ENCODE measurements around the gene SASH1. TPM values are rescaled to one million over a fixed set of nuclear protein-coding genes. Genes with fewer than 3 reads are reported as not detected.
A peak's percentile ranks its signal among the peaks of the same experiment; 100 is the strongest.

Gene SASH1
- total and polyA plus RNA-seq, 11 donors = 10.7 to 47.5 (median 28.2) TPM

DNA sequence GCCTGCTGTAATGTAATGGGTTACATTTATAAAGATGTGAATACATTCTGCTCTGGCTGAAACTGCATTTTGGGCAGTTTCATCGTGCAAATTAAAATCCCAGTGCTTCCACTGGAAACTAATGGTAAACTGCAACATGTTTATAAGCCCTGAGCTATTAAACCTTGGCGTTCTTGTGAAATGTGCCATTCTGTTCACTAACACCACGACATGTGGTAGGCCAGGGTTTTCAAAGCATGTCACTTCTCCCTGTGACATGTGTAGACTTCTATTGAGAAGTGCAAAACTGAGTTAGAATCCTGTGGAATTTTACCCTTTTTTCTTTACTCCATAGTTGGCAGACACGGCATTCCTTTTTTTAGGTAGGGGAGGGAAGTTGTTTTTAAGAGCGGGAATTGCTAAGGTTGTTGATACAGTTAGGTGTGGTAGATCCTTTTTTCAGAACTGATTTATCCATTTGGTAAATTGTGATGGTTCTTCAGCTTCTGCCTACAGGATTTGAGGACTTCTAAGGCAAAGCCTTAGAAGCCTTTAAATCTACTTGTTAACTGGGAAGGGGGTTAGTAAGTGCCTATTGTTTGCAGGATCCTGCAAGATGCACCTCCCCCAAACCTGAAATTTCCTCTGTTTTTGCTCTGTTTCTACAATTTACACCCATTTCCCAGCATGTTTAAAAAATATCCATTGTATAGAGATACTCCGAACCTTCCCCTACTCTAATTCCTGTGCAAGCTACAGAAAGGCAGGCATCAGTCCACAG lies 4.2 kb downstream of the SASH1 start:
- intact Hi-C loops (cut with DNase I) = loop anchor here in 7 of 10 donors (10.0 kb wide), 3 partner anchors 48 to 118 kb away; no protein-coding TSS in a partner anchor
- TF ChIP-seq POLR2A (IDR thresholded peaks at IDR 0.05) (no peak), CTCF (IDR thresholded peaks at IDR 0.05) (no peak)
- no peaks in the 10 kb centered on the region for H3K9me3 ChIP-seq
- H3K27me3 ChIP-seq = no peaks in the 10 kb centered on the region
- DNase-seq (no peak), ATAC-seq (no peak)
- H3K4me1 ChIP-seq = peaks cover 0 to 61% (median 27%) of the 10 kb centered on the region in 12 donors
- peak overlapping the region in 8 of 12 donors; percentile 12 to 95 (median 34) for H3K27ac ChIP-seq
- 46 to 69% (median 55%) methylated on average over 6 of the region's 6 CpGs for WGBS, 4 donors
- peak overlapping the region in 1 of 12 donors; percentile 13 for H3K4me3 ChIP-seq
- peaks cover 0 to 4% (median 0%) of the 10 kb centered on the region in 9 donors for H3K36me3 ChIP-seq

GRCh38 chr6:148347441-148348054 lies 4.9 kb downstream of the SASH1 start:
- WGBS, 4 donors = 51 to 81% (median 54%) methylated on average over 4 of the region's 4 CpGs
- Histone ChIP-seq H3K4me1 (peaks cover 0 to 59% (median 26%) of the 10 kb centered on the region in 12 donors), H3K4me3 (no peak overlapping the region), H3K36me3 (peaks cover 0 to 4% (median 0%) of the 10 kb centered on the region in 9 donors), H3K27me3 (no peaks in the 10 kb centered on the region), H3K27ac (peak overlapping the region in 5 of 12 donors; percentile 12 to 95 (median 14)), H3K9me3 (no peaks in the 10 kb centered on the region)
- intact Hi-C loops (cut with DNase I) = loop anchor here in 7 of 10 donors (10.0 kb wide), 3 partner anchors 47 to 117 kb away; no protein-coding TSS in a partner anchor
- no peak for ATAC-seq
- TF ChIP-seq CTCF (IDR thresholded peaks at IDR 0.05) = no peak
- no peak for TF ChIP-seq POLR2A (IDR thresholded peaks at IDR 0.05)
- no peak for DNase-seq

GRCh38 chr6:148348335-148348734 lies 5.7 kb downstream of the SASH1 start:
- Histone ChIP-seq H3K27ac (no peak overlapping the region), H3K27me3 (no peaks in the 10 kb centered on the region), H3K36me3 (peaks cover 0 to 4% (median 0%) of the 10 kb centered on the region in 9 donors), H3K9me3 (no peaks in the 10 kb centered on the region), H3K4me3 (no peak overlapping the region), H3K4me1 (peaks cover 0 to 57% (median 26%) of the 10 kb centered on the region in 12 donors)
- 82 to 91% (median 83%) methylated on average over 3 of the region's 3 CpGs for WGBS, 4 donors
- ATAC-seq = peak in 1 of 4 donors; percentile 20
- DNase-seq = no peak
- intact Hi-C loops (cut with DNase I) = loop anchor here in 7 of 10 donors (10.0 kb wide), 3 partner anchors 46 to 116 kb away; no protein-coding TSS in a partner anchor
- TF ChIP-seq CTCF (IDR thresholded peaks at IDR 0.05) (no peak), POLR2A (IDR thresholded peaks at IDR 0.05) (no peak)

GRCh38 chr6:148348778-148349177 lies 6.1 kb downstream of the SASH1 start:
- Histone ChIP-seq H3K9me3 (no peaks in the 10 kb centered on the region), H3K4me3 (no peak overlapping the region), H3K36me3 (peaks cover 0 to 7% (median 0%) of the 10 kb centered on the region in 9 donors), H3K27me3 (no peaks in the 10 kb centered on the region), H3K27ac (no peak overlapping the region), H3K4me1 (peaks cover 0 to 53% (median 26%) of the 10 kb centered on the region in 12 donors)
- 85 to 97% (median 91%) methylated on average over 10 of the region's 10 CpGs for WGBS, 4 donors
- intact Hi-C loops (cut with DNase I) = loop anchor here in 7 of 10 donors (10.0 kb wide), 3 partner anchors 46 to 116 kb away; no protein-coding TSS in a partner anchor
- ATAC-seq = no peak
- no peak for DNase-seq
- TF ChIP-seq POLR2A (IDR thresholded peaks at IDR 0.05) = no peak
- no peak for TF ChIP-seq CTCF (IDR thresholded peaks at IDR 0.05)

Measured in heart left ventricle (tissue), 16 donors.